ENCODE measurements around the gene TRAK2. TPM values are rescaled to one million over a fixed set of nuclear protein-coding genes. Genes with fewer than 3 reads are reported as not detected.

TRAK2 gene
- total RNA-seq, 3 donors from 2014 or later (not counting 1 experiment from before 2014, with no cell fraction given): 19.2 to 29.4 (median 26.2) TPM

- H3K4me3 Mint-ChIP-seq: no peak overlapping the region
- Histone ChIP-seq H3K27me3 (ENCODE audit: control insufficient read depth, insufficient read depth, low read length) (no peaks in the 10 kb centered on the region), H3K36me3 (ENCODE audit: control insufficient read depth, insufficient read depth, low read length) (no peaks in the 10 kb centered on the region), H3K4me3 (ENCODE audit: low read length) (no peak overlapping the region), H3K27ac (ENCODE audit: low read length) (no peak overlapping the region), H3K4me1 (ENCODE audit: control insufficient read depth, insufficient read depth, low read length) (no peaks in the 10 kb centered on the region), H3K9me3 (ENCODE audit: control insufficient read depth, insufficient read depth, low read length) (no peaks in the 10 kb centered on the region)
- TF ChIP-seq, protein P1, sequence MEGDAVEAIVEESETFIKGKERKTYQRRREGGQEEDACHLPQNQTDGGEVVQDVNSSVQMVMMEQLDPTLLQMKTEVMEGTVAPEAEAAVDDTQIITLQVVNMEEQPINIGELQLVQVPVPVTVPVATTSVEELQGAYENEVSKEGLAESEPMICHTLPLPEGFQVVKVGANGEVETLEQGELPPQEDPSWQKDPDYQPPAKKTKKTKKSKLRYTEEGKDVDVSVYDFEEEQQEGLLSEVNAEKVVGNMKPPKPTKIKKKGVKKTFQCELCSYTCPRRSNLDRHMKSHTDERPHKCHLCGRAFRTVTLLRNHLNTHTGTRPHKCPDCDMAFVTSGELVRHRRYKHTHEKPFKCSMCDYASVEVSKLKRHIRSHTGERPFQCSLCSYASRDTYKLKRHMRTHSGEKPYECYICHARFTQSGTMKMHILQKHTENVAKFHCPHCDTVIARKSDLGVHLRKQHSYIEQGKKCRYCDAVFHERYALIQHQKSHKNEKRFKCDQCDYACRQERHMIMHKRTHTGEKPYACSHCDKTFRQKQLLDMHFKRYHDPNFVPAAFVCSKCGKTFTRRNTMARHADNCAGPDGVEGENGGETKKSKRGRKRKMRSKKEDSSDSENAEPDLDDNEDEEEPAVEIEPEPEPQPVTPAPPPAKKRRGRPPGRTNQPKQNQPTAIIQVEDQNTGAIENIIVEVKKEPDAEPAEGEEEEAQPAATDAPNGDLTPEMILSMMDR (IDR thresholded peaks at IDR 0.05): no peak
- no peaks in the 10 kb centered on the region for H3K27me3 Mint-ChIP-seq (ENCODE audit: low read depth in 2 of 2)
- no peaks in the 10 kb centered on the region for H3K4me1 Mint-ChIP-seq
- no peaks in the 10 kb centered on the region for H3K9me3 Mint-ChIP-seq
- intact Hi-C loops (cut with micrococcal nuclease): no loop called here
- H3K36me3 Mint-ChIP-seq: no peaks in the 10 kb centered on the region
- DNase-seq (no peak), ATAC-seq (no peak)
- no peak overlapping the region for H3K27ac Mint-ChIP-seq
- whole genome bisulfite sequencing (ENCODE audit: insufficient coverage): 93% methylated on average over 4 of the region's 4 CpGs
These were observed 100.4 kb downstream of the TRAK2 start for GRCh38 chr2:201350879-201351278.

DNA sequence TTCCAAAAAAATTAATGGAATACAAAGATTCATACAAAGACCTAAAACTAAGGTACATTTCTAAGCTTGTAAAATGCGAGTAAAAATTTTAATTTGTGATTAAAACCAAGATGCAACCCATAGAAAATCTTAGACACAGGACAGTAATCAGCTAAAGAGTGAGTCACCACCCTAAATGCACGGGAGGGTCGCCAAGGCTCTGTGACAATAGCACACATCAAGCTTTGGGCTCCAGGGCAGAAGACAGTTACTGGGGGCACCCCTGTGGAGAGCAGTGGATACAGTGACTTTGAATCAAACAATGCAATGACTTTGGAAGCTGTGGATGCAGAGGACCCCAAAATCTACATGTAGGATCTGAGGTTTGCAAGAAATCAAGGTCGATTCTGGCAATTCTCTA, 101.7 kb downstream of the TRAK2 start:
- no peak overlapping the region for H3K27ac ChIP-seq (ENCODE audit: low read length)

GRCh38 chr2:201348758-201349157, 102.5 kb downstream of the TRAK2 start:
- no peaks in the 10 kb centered on the region for H3K27me3 Mint-ChIP-seq (ENCODE audit: low read depth in 2 of 2)
- H3K4me1 Mint-ChIP-seq: peaks cover 0 to 3% of the 10 kb centered on the region in 2 donors
- no peak overlapping the region for H3K27ac Mint-ChIP-seq
- 75% methylated on average over 1 of the region's 1 CpG for WGBS (ENCODE audit: insufficient coverage)
- intact Hi-C loops (cut with micrococcal nuclease): no loop called here
- H3K9me3 Mint-ChIP-seq: no peaks in the 10 kb centered on the region
- Histone ChIP-seq H3K4me3 (ENCODE audit: low read length) (no peak overlapping the region), H3K27ac (ENCODE audit: low read length) (no peak overlapping the region), H3K36me3 (ENCODE audit: control insufficient read depth, insufficient read depth, low read length) (no peaks in the 10 kb centered on the region), H3K9me3 (ENCODE audit: control insufficient read depth, insufficient read depth, low read length) (no peaks in the 10 kb centered on the region), H3K27me3 (ENCODE audit: control insufficient read depth, insufficient read depth, low read length) (no peaks in the 10 kb centered on the region), H3K4me1 (ENCODE audit: control insufficient read depth, insufficient read depth, low read length) (no peaks in the 10 kb centered on the region)
- TF ChIP-seq, protein P1 (IDR thresholded peaks at IDR 0.05): no peak
- no peak for DNase-seq
- no peak for ATAC-seq
- H3K4me3 Mint-ChIP-seq: no peak overlapping the region
- no peaks in the 10 kb centered on the region for H3K36me3 Mint-ChIP-seq

More for the DNA sequence above, 101.7 kb downstream of the TRAK2 start:
- Histone ChIP-seq H3K4me3 (ENCODE audit: low read length) (no peak overlapping the region), H3K9me3 (ENCODE audit: control insufficient read depth, insufficient read depth, low read length) (no peaks in the 10 kb centered on the region), H3K27me3 (ENCODE audit: control insufficient read depth, insufficient read depth, low read length) (no peaks in the 10 kb centered on the region), H3K36me3 (ENCODE audit: control insufficient read depth, insufficient read depth, low read length) (no peaks in the 10 kb centered on the region), H3K4me1 (ENCODE audit: control insufficient read depth, insufficient read depth, low read length) (no peaks in the 10 kb centered on the region)
- Mint-ChIP-seq H3K27me3 (ENCODE audit: low read depth in 2 of 2) (no peaks in the 10 kb centered on the region), H3K4me1 (peaks cover 0 to 2% of the 10 kb centered on the region in 2 donors), H3K9me3 (no peaks in the 10 kb centered on the region), H3K36me3 (no peaks in the 10 kb centered on the region), H3K27ac (no peak overlapping the region), H3K4me3 (no peak overlapping the region)
- ATAC-seq (no peak), DNase-seq (no peak)
- intact Hi-C loops (cut with micrococcal nuclease): no loop called here
- 92% methylated on average over 4 of the region's 4 CpGs for WGBS (ENCODE audit: insufficient coverage)
- TF ChIP-seq, protein P1 (IDR thresholded peaks at IDR 0.05): no peak

- DNase-seq (no peak), ATAC-seq (no peak)
- Mint-ChIP-seq H3K36me3 (no peaks in the 10 kb centered on the region), H3K27ac (no peak overlapping the region), H3K9me3 (no peaks in the 10 kb centered on the region), H3K4me3 (no peak overlapping the region), H3K27me3 (ENCODE audit: low read depth in 2 of 2) (no peaks in the 10 kb centered on the region), H3K4me1 (peaks cover 0 to 3% of the 10 kb centered on the region in 2 donors)
- no peaks in the 10 kb centered on the region for H3K36me3 ChIP-seq (ENCODE audit: control insufficient read depth, insufficient read depth, low read length)
- H3K4me1 ChIP-seq (ENCODE audit: control insufficient read depth, insufficient read depth, low read length): no peaks in the 10 kb centered on the region
- WGBS (ENCODE audit: insufficient coverage): 92% methylated on average over 4 of the region's 4 CpGs
- no peak overlapping the region for H3K4me3 ChIP-seq (ENCODE audit: low read length)
- no peak overlapping the region for H3K27ac ChIP-seq (ENCODE audit: low read length)
- TF ChIP-seq, protein P1 (IDR thresholded peaks at IDR 0.05): no peak
- H3K9me3 ChIP-seq (ENCODE audit: control insufficient read depth, insufficient read depth, low read length): no peaks in the 10 kb centered on the region
- intact Hi-C loops (cut with micrococcal nuclease): no loop called here
- H3K27me3 ChIP-seq (ENCODE audit: control insufficient read depth, insufficient read depth, low read length): no peaks in the 10 kb centered on the region
These were observed 104.1 kb downstream of the TRAK2 start for GRCh38 chr2:201347138-201347537.
